Aortic smooth muscle cell (primary cell): ENCODE data around the gene PIH1D1. TPM values are rescaled to one million over a fixed set of nuclear protein-coding genes. Genes with fewer than 3 reads are reported as not detected.

Experiments used
- total RNA-seq: library from RNA; depleted of rRNA; stranded (reverse); fragments of >200 nt; gene quantifications from 2 replicates; pipeline ENCODE4 v1.2.3, GENCODE V29; 2014

Gene PIH1D1
- 100 and 117 TPM in 2 replicates for total RNA-seq

DNA sequence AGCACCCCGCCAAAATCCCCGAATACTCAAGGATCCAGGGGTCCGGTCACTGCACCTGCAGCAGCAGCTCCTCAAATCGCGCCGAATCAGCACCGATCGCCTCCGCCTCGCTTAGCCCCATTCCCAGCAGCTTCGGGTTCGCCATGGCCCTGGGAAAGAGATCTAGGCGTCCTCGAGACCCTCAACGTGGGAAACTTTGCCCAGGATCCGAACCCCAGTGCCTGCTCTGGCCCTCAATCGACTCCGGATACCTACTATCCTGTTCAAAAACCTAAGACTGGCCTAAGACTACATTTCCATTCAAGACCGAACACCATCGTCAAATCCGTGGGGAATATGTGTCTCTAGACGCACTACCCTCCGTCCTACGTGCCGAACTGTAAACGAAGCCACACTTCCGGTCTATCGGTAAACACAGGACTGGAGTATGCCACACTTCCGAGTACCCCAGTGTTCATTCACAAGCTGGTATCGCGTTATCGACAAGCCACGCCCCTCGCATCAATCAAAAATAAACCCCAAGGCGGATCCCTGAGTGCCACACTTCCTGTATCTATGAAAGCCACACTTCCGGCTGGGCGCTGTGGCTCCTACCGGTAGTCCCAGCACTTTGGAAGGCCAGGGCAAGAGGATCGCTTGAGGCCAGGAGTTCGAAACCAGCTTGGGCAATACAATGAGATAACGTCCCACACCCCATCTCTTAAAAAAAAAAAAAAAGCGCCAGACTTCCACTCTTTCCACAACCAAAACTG lies at the start of gene PIH1D1:
Gene PIH1D1, minus strand, starts transcription at position 385 of the 752 bp plus-strand sequence. Its CDS starts 240 bp downstream, at position 145.

DNA sequence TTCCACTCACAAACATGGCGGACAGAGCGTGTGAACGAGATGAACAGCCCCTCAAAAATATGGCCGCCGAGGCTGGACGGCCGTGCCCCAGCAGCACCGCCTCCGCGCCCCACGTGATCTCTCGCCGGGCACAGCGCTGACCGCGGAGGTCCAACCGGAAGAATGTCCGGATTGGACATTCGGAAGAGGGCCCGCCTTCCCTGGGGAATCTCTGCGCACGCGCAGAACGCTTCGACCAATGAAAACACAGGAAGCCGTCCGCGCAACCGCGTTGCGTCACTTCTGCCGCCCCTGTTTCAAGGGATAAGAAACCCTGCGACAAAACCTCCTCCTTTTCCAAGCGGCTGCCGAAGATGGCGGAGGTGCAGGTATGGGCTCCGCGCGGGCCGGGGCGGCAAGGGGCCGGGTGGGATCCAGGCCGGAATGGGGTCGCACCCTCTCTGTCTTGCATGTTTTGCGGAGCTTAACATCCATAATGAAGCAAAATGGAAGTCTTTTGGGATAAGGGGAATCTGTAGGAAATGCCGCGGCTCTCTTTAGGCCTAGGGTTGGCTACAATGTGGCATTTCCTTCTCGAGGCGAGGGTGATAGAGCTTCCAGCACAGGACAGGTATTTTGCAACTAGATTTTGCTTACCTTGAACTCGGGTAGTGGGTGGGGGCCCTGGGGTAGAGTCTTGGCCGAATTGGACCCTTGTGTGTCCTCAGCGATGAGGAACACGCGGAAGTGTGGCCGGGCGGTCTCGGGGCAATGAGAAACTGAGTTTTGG lies 35.8 kb upstream of the PIH1D1 start, which contains the start of gene RPL13A:
Gene RPL13A, plus strand, starts transcription at position 332 of the 769 bp plus-strand sequence. Its CDS starts 22 bp downstream, at position 354.

GRCh38 chr19:49473868-49474541 lies 22.4 kb upstream of the PIH1D1 start, which contains the start of gene FLT3LG:
Gene FLT3LG, plus strand, starts transcription at chr19:49474215. Its CDS starts 425 bp downstream, at chr19:49474640.

DNA sequence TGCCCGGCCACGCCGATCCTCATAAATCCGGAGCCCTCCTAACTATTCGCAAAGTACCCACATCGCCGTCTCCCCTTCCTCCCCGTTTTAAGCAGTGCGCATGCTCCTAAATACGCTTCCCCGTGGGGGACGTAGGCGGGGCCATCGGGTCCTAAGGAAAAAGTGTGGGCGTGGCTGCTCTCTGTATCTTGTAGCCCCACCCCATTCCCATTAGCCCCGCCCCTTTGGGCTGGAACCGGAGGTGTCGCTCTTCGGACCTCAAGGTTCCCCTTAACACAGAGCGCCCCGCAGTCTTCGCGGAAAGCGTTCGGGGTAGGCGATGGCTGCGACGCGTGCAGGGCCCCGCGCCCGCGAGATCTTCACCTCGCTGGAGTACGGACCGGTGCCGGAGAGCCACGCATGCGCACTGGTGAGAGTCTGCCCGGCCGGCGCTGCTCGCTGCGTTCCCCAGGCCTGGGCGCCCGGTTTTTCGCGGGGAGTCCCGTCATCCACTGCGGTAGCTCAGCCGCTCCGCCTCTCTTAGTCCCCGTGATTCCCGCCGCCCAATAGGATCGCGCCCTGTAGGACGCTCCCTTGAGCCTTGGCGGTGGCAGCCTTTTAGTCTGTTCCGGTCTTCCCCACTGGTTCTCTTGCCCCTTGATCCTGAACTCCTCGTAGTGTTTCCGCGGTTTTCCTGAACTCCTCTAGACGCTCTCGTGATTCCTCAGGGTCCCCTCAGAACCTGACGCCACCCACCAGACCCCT lies 1.6 kb upstream of the PIH1D1 start, which contains the start of gene ALDH16A1:
Gene ALDH16A1, plus strand, starts transcription at position 213 of the 744 bp plus-strand sequence. Its CDS starts 107 bp downstream, at position 320.

DNA sequence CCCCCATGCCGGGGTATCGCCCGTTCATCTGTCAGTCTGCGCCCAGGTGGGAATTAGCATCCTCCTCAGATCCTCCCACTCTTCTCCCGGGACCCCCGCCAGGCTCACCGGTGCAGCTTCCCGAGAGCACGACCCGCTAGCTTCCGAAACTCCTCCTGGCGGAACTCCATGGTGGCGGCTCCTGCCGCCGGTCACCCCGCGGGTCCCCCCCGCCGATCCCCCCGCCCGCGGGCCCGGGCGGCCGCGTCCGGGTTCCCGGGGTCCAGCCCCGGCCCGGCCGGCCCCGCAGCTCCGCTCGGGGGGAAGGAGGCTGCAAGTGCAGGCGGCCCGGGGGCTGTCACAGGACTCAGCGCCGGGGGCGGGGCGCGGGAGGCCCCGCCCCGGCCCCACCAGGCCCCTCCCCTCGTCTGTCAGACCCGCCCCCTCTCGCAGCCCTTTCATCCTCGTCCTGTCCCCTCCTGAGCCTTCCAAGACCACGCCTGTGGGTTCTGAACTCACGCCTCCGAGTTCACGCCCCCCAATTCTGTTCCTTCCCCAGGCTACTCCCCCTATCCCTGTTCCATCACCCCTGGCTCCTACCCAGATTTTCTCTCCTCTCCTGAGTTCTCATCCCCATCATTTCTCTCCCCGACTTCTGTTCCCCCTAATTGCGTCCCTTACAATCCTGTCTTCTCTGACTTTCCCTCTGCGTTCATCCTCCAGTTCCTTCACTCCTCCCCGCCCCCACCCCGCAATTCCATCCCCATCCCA lies 10.2 kb downstream of the PIH1D1 start, which contains the start of gene SLC17A7:
Gene SLC17A7, minus strand, starts transcription at position 318 of the 750 bp plus-strand sequence. Its CDS starts 148 bp downstream, at position 170.

GRCh38 chr19:49425178-49425577 lies 26.4 kb downstream of the PIH1D1 start, which contains the start of gene GFY:
Gene GFY, plus strand, starts transcription at chr19:49425388. Its CDS starts 1,043 bp downstream, at chr19:49426431.

GRCh38 chr19:49423071-49423984 lies 28.3 kb downstream of the PIH1D1 start, which contains the start of gene PTH2:
Gene PTH2, minus strand, starts transcription at chr19:49423441. Its CDS starts 102 bp downstream, at chr19:49423339.

Other genes starting within 250 kb of the PIH1D1 start
- 0.12 and 0.26 TPM in 2 replicates for gene SLC6A16, start 126.6 kb downstream of the PIH1D1 start, total RNA-seq
- gene CD37, start 116.4 kb downstream of the PIH1D1 start, total RNA-seq = not detected in 2 replicates
- 13.7 and 16.0 TPM in 2 replicates for gene TEAD2, start 89.4 kb downstream of the PIH1D1 start, total RNA-seq
- not detected in 2 replicates for gene DKKL1, start 87.9 kb downstream of the PIH1D1 start, total RNA-seq
- not detected in 2 replicates for gene KASH5, start 63.6 kb downstream of the PIH1D1 start, total RNA-seq
- not detected in 2 replicates for gene PTH2, start 28.4 kb downstream of the PIH1D1 start, total RNA-seq
- not detected in 2 replicates for gene GFY, start 26.4 kb downstream of the PIH1D1 start, total RNA-seq
- under 0.01 and 0.19 TPM in 2 replicates for gene SLC17A7, start 10.3 kb downstream of the PIH1D1 start, total RNA-seq
- 27.2 and 40.8 TPM in 2 replicates for gene ALDH16A1, start 1.4 kb upstream of the PIH1D1 start, total RNA-seq
- 3.3 and 5.2 TPM in 2 replicates for gene FLT3LG, start 22.4 kb upstream of the PIH1D1 start, total RNA-seq
- gene RPL13A, start 35.8 kb upstream of the PIH1D1 start, total RNA-seq = 2,656 and 2,860 TPM in 2 replicates
- gene RPS11, start 44.6 kb upstream of the PIH1D1 start, total RNA-seq = 2,801 and 3,340 TPM in 2 replicates
- gene FCGRT, start 60.8 kb upstream of the PIH1D1 start, total RNA-seq = 55.8 and 68.3 TPM in 2 replicates
- gene RCN3, start 76.2 kb upstream of the PIH1D1 start, total RNA-seq = 292 and 325 TPM in 2 replicates
- 81.4 and 103 TPM in 2 replicates for gene NOSIP, start 128.7 kb upstream of the PIH1D1 start, total RNA-seq
- 0.25 and 0.92 TPM in 2 replicates for gene PRRG2, start 129.5 kb upstream of the PIH1D1 start, total RNA-seq
- 2.1 and 3.0 TPM in 2 replicates for gene PRR12, start 139.4 kb upstream of the PIH1D1 start, total RNA-seq
- gene RRAS, start 188.3 kb upstream of the PIH1D1 start, total RNA-seq = 44.3 and 46.8 TPM in 2 replicates
- 11.1 and 13.1 TPM in 2 replicates for gene SCAF1, start 190.4 kb upstream of the PIH1D1 start, total RNA-seq
- 61.1 and 65.4 TPM in 2 replicates for gene IRF3, start 214.0 kb upstream of the PIH1D1 start, total RNA-seq
- gene BCL2L12, start 214.1 kb upstream of the PIH1D1 start, total RNA-seq = 2.2 and 4.0 TPM in 2 replicates
- gene PRMT1, start 225.5 kb upstream of the PIH1D1 start, total RNA-seq = 271 and 406 TPM in 2 replicates
- 0.25 and 0.40 TPM in 2 replicates for gene ADM5, start 237.8 kb upstream of the PIH1D1 start, total RNA-seq
- gene CPT1C, start 239.3 kb upstream of the PIH1D1 start, total RNA-seq = 10.4 and 21.8 TPM in 2 replicates